ENCODE measurements around the gene MYBPC2. TPM values are rescaled to one million over a fixed set of nuclear protein-coding genes. Genes with fewer than 3 reads are reported as not detected.
"Not testable (repeated sequence)": the region's sequence is repeated elsewhere in the genome, so short reads cannot be mapped to it uniquely, and the experiment has no call there.

The MYBPC2 gene
- total RNA-seq, 1 donor from 2014 or later: 0.07 TPM

DNA sequence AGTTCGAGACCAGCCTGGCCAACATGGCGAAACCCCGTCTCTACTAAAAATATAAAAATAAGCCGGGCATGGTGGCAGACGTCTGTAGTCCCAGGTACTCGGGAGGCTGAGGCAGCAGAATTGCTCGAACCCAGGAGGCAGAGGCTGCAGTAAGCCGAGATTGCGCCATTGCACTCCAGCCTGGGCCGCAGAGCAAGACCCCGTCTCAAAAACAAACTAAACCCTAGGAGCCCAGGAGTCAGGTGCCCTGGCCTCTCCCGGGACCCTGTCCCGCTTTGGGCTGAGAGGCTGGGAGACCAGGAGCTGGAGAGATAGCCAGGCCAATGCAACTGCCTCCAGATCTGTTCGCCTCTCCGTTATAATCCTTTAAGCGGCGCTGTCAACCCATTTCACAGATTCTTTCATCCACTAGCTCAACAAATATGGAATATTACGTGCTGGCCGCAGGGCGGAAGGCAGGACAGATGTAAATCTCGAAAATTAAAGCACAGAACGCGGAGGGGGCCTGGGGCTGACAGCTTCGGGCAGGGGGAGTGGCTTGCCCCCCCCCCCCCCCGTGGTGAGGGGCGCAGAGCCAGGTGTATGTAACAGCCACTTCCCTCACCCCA, 5.3 kb upstream of the MYBPC2 start:
- intact Hi-C loops (cut with micrococcal nuclease): no loop called here

DNA sequence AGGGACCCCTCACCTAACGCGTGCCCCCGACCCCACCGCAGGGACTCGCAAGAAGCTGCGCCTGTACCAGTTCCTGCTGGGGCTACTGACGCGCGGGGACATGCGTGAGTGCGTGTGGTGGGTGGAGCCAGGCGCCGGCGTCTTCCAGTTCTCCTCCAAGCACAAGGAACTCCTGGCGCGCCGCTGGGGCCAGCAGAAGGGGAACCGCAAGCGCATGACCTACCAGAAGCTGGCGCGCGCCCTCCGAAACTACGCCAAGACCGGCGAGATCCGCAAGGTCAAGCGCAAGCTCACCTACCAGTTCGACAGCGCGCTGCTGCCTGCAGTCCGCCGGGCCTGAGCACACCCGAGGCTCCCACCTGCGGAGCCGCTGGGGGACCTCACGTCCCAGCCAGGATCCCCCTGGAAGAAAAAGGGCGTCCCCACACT, 4.7 kb upstream of the MYBPC2 start:
- intact Hi-C loops (cut with micrococcal nuclease): no loop called here

- intact Hi-C loops (cut with micrococcal nuclease): no loop called here
Measured at GRCh38 chr19:50428772-50429463, 3.8 kb upstream of the MYBPC2 start.

GRCh38 chr19:50430888-50431342, 1.8 kb upstream of the MYBPC2 start:
- intact Hi-C loops (cut with micrococcal nuclease): loop anchor here (5.0 kb wide), 1 partner anchor 49 kb away; the partner anchor contains the start of gene POLD1

DNA sequence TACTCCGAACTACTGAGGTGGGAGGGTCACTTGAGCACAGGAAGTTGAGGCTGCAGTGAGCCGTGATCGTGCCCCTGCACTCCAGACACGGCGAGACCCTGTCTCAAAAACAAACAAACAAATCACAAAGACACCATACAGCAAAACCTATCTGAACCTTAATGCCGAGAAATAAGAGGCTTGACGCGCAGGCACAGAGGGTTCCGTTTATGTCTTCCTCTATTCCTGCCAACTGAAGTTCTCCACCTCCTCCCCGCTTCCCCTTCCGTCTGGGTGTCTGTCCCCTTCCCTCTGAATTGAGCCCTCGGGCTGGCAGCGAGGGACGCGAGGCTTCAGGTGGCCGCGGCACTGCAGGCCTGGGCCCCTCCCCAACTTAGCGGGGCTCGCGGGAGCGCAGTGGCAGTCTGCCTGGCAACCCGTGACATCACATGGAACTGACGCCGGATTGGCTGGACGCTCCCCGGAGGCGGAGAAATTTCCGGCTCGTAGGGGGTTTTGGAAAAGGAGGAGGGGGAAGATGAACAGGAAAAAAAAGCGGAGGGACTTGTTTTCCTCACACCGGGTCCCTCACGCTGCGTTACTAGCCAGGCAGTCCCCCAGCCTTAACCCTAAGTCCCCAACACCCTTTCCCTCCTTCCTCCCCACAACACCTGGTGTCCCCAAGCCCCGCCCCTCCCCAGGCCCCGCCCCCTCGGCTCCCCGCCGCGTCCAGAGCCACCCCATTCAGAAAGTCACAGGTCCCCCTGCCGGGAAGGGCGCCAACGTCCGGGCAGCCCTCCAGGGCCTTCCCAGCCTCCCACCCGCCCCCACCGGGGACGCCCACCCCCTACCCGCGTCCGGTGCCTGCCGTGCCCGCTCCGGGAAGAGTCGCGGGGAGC, 1.1 kb upstream of the MYBPC2 start:
- intact Hi-C loops (cut with micrococcal nuclease): loop anchor here (5.0 kb wide), 1 partner anchor 49 kb away; the partner anchor contains the start of gene POLD1

GRCh38 chr19:50433201-50434180, 799 bp downstream of the MYBPC2 start:
- intact Hi-C loops (cut with micrococcal nuclease): loop anchor here (5.0 kb wide), 1 partner anchor 51 kb away; the partner anchor contains the start of gene POLD1

DNA sequence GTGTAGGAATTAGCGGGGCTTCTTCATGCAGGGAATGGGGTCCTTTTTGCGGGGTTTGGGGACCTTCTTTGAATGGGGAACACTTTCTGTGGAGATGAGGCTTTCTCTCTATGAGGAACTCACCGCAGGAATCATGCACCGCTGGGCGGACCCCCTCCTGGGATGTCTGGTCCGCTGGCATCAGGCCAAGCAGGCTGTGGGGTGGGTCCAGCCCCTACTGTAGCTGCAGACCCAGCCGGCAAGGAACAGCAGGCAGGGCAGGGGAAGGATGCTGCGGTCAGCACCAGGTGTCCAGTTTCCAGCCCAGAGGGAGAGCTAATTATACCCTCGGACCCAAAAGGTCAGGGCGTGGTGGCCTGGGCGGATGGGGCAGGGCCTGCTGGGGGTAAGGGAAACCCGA, 1.8 kb downstream of the MYBPC2 start:
- intact Hi-C loops (cut with micrococcal nuclease): loop anchor here (5.0 kb wide), 1 partner anchor 52 kb away; the partner anchor contains the start of gene POLD1

- intact Hi-C loops (cut with micrococcal nuclease): no loop called here
Measured at GRCh38 chr19:50435221-50435620, 2.5 kb downstream of the MYBPC2 start.

GRCh38 chr19:50435627-50436026, 2.9 kb downstream of the MYBPC2 start:
- intact Hi-C loops (cut with micrococcal nuclease): no loop called here

GRCh38 chr19:50437862-50438449, 5.3 kb downstream of the MYBPC2 start:
- intact Hi-C loops (cut with micrococcal nuclease): no loop called here

DNA sequence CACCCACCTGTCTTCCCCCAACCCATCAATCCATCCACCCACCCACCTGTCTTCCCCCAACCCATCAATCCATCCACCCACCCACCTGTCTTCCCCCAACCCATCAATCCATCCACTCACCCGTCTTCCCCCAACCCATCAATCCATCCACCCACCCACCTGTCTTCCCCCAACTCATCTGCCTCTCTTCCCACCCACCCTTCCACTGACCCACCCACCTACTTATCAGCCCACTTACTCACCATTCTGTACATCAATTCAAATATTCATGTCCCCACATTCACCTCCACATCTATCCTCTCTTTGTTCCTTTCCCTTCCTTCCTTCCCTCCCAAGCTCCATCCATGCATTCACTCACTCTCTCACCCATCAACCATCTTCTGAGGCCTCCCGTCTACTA, 6.4 kb downstream of the MYBPC2 start:
- intact Hi-C loops (cut with micrococcal nuclease): not testable (repeated sequence)

GRCh38 chr19:50444059-50444458, 11.4 kb downstream of the MYBPC2 start:
- intact Hi-C loops (cut with micrococcal nuclease): no loop called here

- intact Hi-C loops (cut with micrococcal nuclease): no loop called here
Measured at GRCh38 chr19:50447053-50447452, 14.4 kb downstream of the MYBPC2 start.

DNA sequence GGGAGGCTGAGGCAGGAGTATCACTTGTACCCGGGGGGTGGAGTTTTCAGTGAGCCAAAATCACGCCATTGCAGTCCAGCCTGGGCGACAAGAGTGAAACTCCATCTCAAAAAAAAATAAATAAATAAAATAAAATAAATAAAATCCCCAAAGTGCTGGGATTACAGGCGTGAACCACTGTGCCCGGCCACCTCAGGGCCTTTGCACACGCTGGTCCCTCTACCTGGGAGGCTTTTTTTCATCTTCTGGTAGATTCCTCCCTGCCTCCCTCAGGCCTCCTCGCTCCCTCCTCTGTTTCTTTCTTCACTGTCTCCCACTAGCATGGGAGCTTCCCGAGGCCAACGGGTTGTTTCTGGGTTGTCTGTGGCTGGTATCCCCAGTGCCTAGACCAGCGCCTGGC, 15.1 kb downstream of the MYBPC2 start:
- intact Hi-C loops (cut with micrococcal nuclease): no loop called here

DNA sequence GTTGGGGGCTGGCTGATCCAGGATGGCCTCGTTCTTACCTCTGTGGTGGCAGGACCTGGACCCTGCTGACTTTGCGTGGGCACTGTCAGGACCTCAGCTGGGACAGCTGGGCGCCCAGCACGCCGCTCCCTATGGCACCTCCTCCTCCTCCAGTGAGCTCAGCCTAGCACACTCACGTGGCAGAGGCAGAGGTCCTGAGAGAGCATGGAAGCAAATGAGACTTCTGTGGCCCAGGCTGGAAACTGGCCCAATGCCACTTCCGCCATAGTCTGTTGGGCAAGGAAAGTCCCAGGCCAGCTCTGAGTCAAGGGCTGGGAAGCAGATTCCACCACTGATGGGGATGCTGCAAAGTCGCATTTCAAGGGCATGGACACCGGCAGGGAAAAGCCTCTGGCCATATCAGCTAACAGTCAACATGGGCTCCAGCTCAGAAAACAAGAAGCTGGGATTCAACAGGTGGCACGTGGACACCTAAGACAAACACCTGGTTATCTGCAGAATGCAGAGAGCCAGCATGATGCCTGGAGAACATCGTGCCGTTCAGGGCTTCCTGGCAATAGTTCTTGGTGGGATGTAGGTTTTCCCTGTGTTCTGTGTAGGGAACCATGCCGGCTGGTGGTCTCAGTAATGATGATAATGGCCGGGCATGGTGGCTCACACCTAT, 16.7 kb downstream of the MYBPC2 start:
- intact Hi-C loops (cut with micrococcal nuclease): no loop called here

DNA sequence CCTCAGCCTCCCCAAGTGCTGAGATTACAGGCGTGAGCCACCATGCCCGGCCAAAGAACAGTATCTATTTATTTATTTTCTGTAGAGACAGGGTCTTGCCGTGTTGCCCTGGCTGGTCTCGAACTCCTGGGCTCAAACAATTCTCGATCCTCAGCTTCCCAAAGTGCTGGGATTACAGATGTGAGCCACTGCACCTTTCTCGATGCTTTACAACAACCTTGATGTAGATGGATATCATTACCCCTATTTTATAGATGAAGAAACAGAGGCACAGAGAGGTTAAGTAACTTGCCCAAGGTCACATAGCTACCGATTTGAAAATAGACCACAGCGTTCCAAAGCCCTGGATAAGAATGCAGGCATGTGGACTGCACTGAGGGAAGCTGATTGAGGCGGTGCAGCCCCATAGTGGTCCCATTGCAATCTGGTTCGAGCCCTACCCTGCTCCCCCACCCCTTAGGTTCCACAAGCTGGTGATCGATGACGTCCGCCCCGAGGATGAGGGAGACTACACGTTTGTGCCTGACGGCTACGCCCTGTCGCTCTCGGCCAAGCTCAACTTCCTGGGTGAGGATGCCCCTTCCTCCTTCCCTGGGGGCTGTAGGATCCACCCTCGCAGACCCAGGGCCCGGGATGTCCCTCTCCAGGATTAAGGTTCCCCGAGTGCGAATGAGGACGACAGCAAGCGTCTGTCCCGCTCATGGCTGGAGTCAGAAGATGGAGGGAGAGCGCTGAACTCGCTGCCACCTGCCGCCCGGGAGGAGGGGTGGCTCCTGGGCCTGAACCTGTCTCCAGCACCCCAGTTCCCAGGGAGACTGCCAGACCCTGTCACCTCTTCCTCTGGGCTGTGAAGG, 17.9 kb downstream of the MYBPC2 start:
- intact Hi-C loops (cut with micrococcal nuclease): no loop called here

DNA sequence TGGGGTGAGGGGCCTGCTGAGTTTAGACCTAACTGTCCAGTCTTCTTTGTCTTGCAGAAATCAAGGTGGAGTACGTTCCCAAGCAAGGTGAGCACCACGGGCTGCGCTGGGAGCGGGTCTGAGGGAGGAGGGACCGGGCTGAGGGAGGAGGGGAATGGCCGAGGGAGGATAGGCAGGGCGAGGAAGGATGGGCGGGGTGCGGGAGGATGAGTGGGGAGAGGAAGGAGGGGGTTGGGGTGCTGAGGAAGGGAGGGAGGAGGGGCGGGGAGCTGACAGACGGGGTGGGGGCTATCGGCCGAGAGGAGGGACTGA, 18.5 kb downstream of the MYBPC2 start:
- intact Hi-C loops (cut with micrococcal nuclease): no loop called here

- intact Hi-C loops (cut with micrococcal nuclease): no loop called here
Measured at GRCh38 chr19:50453243-50453642, 20.6 kb downstream of the MYBPC2 start.

DNA sequence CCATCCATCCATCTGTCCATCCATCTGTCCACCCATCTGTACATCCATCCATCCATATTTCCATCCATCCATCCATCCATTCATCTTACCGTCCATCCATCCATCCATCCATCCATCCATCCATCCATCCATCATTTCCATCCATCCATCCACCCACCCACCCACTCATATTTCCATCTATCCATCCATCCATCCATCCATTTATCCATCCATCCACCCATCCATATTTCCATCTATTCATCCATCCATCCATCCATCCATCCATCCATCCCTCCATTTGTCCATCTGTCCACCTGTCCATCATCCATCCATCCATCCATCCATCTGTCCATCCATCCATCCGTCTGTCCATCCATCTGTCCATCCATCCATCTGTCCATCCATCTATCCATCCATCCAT, 23.3 kb downstream of the MYBPC2 start:
- intact Hi-C loops (cut with micrococcal nuclease): no loop called here

Measured in T-helper 2 cell treated with Interferon-gamma antibody and Interleukin-4, amounts not matched to agents 100 ng/mL and 5 ng/mL, for 36 hours (primary cell).